ENCODE results near the gene ZNF785.
A peak's percentile ranks its signal among the peaks of the same experiment; 100 is the strongest.

The ZNF785 gene

DNA sequence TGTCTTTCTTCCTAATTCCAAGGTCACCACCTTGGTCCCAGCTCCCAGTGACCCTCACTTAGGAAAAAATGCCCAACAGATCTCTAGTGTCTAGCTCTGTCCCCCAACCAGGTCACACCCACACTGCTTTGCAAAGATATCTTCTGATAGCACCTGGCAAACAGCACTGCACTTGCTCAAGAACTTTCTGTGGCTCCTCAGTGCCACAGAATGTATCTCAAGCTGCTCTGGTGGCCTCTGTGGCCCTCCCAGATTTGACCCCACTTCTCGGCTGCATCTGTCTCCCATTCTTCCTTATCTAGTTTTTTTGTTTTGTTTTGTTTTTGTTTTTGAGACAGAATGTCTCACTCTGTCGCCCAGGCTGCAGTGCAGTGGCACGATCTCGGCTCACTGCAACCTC lies 19.0 kb downstream of the ZNF785 start:
- DNase-seq (ENCODE audit: extremely low read depth in 1 of 2, low read depth in 1 of 2): no peak

DNA sequence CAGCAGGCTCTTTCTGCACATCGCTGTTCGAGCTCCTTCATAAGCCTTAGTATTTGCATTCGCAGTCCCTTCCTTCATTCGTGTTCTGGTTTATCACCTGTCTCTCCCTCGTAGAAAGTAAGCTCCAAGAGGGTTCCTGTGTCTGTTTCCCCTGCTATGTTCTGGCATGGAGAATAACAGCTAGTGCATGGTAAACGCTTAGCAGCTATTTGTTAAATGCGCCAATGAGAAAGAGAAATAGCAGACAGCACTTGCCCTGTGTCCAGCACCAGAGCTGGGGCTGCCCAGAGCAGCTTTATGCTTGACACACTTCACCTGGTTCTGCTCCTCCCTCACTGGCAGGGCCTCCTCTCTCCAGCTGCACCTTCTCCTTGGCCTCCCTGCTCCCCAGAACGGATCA lies 19.5 kb downstream of the ZNF785 start:
- DNase-seq (ENCODE audit: extremely low read depth in 1 of 2, low read depth in 1 of 2): no peak

DNA sequence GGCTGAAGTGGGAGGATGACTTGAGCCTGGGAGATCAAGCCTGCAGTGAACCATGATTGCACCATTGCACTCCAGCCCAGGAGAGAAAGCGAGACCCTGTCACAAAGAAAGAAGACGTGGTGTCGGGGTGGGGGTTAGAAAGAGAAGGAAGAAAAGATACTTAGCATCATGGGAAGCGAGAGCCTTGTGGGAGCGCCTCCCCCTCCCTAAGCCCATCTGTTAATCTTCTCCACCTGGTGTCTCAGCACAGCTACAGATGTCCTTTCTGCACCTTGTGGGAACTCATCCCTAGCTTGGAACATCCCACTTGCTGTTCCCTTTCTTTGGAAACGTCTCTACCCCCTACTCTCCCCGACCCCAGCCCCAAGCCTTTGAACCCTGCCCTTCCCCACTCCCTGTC lies 20.0 kb downstream of the ZNF785 start:
- DNase-seq (ENCODE audit: extremely low read depth in 1 of 2, low read depth in 1 of 2): no peak

- DNase-seq (ENCODE audit: extremely low read depth in 1 of 2, low read depth in 1 of 2): no peak
These were observed 23.5 kb downstream of the ZNF785 start for GRCh38 chr16:30562021-30562420.

DNA sequence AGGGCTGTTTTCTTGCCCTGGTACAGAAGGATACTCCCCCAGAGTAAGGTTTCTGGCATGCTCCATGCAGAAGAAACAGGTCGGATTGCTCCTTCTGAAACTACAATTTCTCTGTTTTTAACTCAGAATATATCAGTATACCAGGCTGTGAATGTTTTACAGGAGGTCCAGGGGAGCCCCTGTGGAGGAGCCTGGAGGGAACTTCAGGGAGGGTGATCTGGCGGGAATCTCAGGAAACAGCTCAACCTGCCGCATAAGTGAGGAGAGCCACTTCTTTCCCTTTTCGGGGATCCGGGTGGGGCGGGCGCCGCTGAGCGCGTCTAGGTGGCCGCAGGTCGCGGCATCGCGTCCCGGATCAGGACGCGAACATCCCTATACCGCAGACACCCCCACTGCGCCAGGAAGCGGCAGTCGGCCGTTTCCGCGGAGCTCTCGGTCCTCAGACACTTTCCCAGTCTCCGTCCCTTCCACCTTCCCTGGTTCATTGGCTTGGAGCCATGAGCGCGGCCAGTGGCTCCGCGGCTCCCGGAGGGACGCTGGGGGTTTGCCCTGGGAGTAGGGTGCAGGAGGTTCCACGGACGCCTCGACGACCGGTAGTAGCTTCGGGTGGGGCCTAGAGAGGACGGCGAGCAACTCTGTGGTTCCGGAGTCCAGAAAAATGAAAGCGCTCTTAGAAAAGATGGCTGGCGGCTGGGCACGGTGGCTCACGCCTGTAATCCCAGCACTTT lies 24.2 kb downstream of the ZNF785 start:
- no peak for DNase-seq (ENCODE audit: extremely low read depth in 1 of 2, low read depth in 1 of 2)

DNA sequence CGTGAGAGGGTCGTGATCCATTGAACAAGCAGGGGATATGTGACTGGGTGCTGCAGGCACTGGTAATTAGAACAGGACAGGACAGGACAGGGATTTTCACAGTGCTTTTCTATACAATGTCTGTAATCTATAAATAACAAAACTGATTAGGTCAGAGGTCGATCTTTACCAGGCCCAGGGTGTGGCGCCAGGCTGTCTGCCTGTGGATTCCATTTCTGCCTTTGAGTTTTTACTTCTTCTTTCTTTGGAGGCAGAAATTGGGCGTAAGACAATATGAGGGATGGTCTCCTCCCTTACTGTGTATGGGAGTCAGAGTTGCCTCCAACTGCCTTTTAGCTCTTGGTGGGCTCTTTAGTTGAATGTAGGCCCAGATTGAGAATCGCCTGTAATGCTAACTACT lies 25.8 kb downstream of the ZNF785 start:
- DNase-seq (ENCODE audit: extremely low read depth in 1 of 2, low read depth in 1 of 2): no peak

DNA sequence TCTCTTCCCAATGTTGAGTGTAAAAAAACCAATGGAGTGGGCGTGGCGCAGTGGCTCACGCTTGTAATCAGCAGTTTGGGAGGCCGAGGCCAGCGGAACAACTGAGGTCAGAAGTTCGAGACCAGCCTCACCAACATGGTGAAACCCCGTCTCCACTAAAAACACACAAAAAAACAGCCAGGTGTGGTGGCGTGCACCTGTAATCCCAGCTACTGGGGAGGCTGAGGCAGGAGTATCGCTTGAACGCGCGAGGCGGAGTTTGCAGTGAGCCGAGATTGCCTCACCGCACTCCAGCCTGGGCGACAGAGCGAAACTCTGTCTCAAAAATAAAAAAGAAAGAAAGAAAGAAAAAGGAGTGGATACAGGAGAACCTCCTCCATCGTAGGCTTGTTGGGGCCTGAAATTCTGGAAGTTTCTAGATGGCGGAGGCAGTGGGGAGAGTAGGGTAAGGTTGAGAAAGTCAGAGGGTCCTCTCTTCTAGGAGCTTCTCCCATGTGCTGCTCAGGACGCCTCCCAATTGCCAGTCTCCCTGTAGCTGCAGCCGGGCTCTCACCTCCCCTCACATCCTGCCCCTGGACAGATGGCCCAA lies 26.6 kb downstream of the ZNF785 start:
- no peak for DNase-seq (ENCODE audit: extremely low read depth in 1 of 2, low read depth in 1 of 2)

- peak; percentile 96 to 98 for DNase-seq (ENCODE audit: extremely low read depth in 1 of 2, low read depth in 1 of 2)
These were observed 27.3 kb downstream of the ZNF785 start, which contains the start of gene ZNF764 for GRCh38 chr16:30557957-30558788. TSS of gene ZNF764 (minus strand) at chr16:30558374. CDS start at chr16:30558182, 192 bp downstream.

GRCh38 chr16:30557707-30557956 lies 27.9 kb downstream of the ZNF785 start:
- no peak for DNase-seq (ENCODE audit: extremely low read depth in 1 of 2, low read depth in 1 of 2)

DNA sequence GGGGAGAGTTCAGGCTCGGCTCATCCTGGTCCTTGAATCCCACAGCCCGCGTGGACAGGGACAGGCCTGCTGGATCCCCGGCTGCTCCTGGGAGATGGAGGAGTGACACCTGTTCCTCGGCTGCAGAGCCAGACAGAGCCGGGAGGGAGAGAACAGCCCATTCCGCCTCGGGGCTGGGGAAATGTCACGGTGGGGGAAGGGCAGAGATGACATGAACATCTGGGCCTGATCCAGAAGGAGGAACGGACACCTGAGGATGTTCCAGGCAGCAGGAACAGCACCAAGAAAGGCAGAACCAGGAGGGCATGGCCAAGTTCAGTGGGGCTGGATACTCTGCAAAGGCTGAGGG lies 29.4 kb downstream of the ZNF785 start:
- DNase-seq (ENCODE audit: extremely low read depth in 1 of 2, low read depth in 1 of 2): no peak

GRCh38 chr16:30555315-30556124 lies 30.0 kb downstream of the ZNF785 start:
- DNase-seq (ENCODE audit: extremely low read depth in 1 of 2, low read depth in 1 of 2): no peak

DNA sequence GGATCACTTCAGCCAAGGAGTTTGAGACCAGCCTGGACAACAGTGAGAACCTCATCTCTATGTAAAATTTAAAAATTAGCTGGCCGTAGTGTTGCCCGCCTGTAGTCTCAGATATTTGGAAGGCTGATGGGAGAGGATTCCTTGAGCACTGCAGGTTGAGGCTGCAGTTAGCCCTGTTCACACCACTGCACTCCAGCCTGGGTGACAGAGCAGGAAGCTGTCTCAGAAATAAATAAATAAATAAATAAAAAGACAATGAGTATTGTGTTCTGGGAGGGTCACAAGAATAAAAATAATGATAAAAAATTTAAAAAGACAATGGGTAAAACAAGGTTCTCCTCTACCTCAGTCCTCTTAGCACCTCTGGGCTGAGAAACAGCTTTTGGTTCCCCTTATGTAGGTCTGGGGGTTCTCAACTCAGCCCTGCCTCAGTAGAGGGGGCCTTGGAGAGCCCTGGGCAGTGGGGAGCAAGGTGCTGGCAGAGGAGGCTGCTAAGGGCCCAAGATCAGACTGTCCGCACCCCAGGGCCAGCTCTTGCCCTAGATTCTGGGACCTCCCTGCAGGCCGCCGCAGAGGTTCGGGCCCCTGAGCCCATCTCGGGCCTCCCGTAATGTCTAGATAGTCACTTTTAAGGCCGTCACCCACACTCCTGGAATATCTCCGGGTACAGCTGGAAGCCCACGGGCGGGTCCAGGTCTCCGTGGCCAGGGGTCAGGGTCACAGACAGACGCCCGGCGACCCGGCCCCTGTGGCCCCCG lies 30.8 kb downstream of the ZNF785 start:
- DNase-seq (ENCODE audit: extremely low read depth in 1 of 2, low read depth in 1 of 2): no peak

GRCh38 chr16:30553393-30553899 lies 32.1 kb downstream of the ZNF785 start:
- DNase-seq (ENCODE audit: extremely low read depth in 1 of 2, low read depth in 1 of 2): no peak

DNA sequence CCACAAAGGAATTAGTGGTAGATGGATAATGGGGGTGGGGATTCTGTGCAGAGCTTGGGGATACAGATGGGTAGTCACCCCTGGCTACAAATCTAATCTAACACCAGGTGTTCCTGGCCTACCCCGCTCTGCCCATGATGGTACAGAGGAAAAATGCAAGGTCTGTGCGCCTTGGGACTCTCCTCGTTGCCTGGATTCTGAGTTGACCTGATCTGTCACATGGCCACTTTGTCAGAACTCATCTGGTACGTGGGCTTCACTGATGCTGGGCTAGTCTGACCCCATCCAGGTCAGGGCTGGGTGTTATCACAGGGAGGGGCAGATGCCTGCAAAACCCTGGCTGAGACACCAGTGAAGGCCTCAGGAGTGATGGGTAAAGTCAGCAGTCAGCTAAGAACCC lies 32.5 kb downstream of the ZNF785 start:
- DNase-seq (ENCODE audit: extremely low read depth in 1 of 2, low read depth in 1 of 2): no peak

DNA sequence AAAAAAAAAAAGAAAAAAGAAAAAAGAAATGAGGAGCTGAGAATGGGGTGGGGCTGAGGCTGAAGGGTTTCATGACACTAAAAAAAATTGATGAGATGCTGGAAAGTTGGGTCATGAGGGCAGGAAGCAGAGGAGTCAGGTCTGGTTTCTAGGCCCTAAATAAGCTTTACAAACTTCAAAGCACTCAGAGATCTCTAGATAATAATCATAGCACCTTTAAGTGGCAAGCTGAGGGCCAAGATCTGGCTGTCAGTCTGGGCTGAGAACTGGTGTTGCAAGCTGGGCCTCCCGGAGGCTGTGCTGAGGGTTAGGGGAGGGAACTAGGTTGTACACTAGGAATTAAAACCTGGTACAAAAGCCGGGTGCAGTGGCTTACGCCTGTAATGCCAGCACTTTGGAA lies 33.7 kb downstream of the ZNF785 start:
- DNase-seq (ENCODE audit: extremely low read depth in 1 of 2, low read depth in 1 of 2): peak in 1 of 2 donors; percentile 63

- DNase-seq (ENCODE audit: extremely low read depth in 1 of 2, low read depth in 1 of 2): no peak
These were observed 36.9 kb downstream of the ZNF785 start for GRCh38 chr16:30548416-30549253.

GRCh38 chr16:30546115-30546514 lies 39.4 kb downstream of the ZNF785 start:
- DNase-seq (ENCODE audit: extremely low read depth in 1 of 2, low read depth in 1 of 2): no peak

DNA sequence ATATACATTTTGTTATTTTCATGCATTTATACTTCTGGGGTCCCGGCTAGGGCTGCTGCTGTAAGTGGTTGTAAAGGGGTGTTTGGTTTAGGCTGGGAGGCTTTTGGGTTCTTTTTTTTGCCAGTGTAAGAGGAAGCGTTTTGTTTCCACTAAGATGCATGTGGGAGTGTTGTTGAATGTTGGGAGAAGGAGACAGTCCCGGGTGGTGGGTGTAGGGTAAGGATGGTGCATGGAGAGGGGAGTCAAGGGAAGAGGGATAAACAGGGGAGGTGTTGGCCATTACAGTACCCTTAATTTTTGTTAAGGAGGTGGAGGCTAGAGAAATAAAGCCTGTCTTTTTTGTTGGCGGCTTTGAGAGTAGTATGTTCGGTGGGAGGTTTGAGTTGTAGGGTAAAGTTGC lies 42.4 kb downstream of the ZNF785 start:
- DNase-seq (ENCODE audit: extremely low read depth in 1 of 2, low read depth in 1 of 2): no peak

GRCh38 chr16:30541502-30542329 lies 43.8 kb downstream of the ZNF785 start:
- no peak for DNase-seq (ENCODE audit: extremely low read depth in 1 of 2, low read depth in 1 of 2)
